GDM1 (cell line): Measurements from ENCODE around the gene RWDD2A.

ENCODE experiments used
- DNase-seq: peaks from one replicate; lab custom pipeline; 2025; lab: John Stamatoyannopoulos, UW

RWDD2A gene

GRCh38 chr6:83198486-83199172 is 5.5 kb downstream of the RWDD2A start:
- DNase-seq, result no peak

DNA sequence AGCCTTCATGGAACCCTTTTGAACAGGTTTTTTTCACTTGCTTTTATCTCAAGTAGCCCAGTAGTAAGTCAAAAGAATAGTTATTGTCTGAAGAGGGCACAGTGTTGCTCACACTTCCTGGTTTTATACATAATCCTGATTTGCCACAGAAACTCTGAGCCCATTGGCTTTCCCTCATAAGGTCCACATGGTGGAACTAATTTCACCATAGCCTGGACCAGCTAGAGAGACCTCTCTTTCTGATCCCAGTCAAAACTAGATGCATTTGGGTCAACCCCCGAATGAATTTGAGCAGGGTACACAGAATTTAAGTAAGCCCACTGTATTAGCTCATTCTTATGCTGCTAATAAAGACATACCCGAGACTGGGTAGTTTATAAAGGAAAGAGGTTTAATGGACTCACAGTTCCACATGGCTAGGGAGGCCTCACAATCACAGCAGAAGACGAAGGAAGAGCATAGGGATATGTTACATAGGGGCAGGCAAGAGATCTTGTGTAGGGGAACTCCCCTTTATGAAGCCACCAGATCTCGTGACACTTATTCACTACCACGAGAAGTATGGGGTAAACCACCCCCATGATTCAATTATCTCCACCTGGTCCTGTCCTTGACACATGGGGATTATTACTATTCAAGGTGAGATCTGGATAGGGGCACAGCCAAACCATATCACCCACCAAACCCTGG is 6.2 kb downstream of the RWDD2A start:
- DNase-seq, result no peak

DNA sequence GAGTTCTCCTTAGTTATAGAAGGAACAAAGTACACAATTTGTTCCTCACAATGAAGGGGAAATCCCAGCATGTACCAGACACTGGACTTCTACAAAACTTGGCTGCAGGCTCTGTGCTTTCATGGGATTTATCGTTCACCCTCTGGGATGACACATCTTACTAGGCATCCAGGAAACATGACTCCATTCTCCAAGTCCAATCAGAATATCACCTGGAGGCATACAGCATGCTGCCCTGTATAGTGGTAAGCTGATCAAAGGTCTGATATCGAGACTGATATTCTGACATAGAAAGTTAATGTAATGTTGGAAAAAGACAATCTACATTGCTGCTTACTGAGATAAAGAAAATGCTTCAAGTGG is 6.7 kb downstream of the RWDD2A start:
- no peak for DNase-seq

DNA sequence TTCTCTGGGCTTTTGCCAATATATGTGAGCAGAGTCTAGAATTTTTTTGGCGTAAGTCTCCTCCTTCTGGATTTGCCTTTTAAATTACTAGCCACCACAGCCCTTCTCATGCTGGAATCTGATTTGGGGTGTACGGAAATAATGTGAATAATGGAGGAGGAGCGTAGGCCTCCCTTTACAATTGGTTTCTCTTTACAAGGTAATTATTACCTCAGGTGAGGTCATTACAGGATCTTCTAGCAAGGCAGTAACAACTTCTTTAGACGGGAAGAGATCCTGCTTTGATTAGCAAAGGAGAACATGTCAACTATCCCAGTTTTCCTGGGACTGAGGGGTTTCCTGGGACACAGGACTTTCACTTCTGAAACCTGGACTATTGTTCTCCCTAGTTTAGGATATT is 8.9 kb downstream of the RWDD2A start:
- no peak for DNase-seq

GRCh38 chr6:83215131-83216047 is 22.2 kb downstream of the RWDD2A start:
- peak; percentile 30 for DNase-seq

DNA sequence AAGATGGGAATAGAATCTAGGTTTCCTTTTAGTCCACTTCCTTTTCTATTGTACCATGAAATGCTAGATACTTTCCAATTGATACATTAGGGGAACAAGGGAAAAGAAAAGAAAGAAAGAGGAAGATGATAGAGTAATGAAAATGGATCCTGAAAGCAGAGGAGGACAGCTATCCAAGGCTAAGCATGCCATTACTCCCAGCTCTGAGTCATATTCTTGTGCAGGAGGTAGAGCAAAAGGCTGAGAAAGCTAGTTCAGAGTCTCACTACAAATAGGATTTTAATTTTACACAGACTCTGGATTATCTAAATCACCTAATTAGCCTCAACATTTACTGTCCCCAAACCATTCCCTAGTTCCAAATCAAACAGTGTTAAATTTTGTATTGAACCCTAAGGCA is 23.6 kb downstream of the RWDD2A start:
- no peak for DNase-seq

DNA sequence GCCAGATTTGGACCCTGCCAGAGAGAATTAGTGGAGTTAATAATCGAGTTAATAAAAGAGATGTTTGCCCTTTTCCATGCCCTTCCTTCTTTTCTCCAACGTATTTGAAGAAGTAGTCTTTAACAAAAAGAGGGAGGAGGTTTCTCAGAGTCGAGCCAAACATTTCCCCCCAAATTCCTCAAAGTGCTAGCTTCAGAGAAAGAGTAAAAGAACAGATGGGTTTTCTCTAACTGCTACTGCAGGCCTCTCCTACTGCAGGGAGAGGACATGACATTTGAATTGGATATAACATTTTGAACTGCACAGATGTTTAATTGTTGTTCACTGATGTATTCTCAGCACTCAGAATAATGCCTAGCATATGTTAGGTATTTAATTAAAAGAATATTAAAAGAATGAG is 25.5 kb downstream of the RWDD2A start:
- DNase-seq, result no peak

- no peak for DNase-seq
Measured at GRCh38 chr6:83220121-83220520, 27.0 kb downstream of the RWDD2A start.

- DNase-seq, result no peak
Measured at GRCh38 chr6:83221276-83221675, 28.1 kb downstream of the RWDD2A start.

DNA sequence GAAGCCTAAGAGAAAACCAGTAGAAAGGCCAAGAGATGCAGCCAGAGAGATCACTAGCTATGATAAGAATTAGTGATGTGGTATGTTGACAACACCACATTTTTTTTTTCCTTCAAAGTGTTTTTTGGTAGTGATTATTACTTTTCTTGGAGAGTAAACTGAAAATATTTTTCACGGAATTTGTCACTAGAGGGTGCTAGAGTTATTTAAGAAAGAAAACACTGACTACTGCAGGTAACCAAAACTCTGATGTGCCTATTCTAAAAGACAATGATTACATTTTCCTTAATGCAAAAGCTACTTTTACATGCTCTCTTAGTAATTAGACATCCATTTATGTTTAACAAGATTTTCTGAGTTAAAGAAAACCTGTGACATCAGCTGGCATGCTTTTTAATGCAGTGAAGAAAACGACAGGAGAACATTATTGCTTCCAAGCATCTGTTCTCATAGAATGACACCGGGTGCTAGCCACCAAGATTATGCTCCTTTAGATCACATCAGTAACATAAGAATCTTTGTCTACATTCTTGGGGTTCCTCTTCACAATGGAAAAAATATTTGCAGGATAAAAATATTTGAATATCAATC is 28.8 kb downstream of the RWDD2A start:
- no peak for DNase-seq

- no peak for DNase-seq
Measured at GRCh38 chr6:83226517-83226916, 33.4 kb downstream of the RWDD2A start.

GRCh38 chr6:83231146-83231545 is 38.0 kb downstream of the RWDD2A start:
- no peak for DNase-seq

DNA sequence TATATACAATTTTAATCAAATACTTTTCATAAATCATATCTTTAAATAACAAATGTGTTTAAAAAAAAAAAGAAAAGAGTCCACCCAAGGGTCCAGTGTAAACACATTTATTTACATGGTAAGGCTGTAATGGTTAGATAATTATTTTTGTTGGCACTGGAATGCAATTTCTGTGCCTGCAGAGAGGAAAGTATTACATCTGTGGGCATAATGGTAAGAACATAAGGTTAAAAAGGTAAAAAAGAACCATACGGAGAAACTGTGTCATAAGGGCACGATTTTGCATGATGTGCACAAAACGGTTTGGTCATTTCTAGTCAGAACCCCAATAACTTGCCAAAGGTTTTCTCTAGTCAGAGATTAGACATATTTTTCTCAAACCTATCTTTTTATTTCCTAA is 54.3 kb downstream of the RWDD2A start:
- DNase-seq, result no peak
